ENCODE data around the gene MAN1A1. TPM values are rescaled to one million over a fixed set of nuclear protein-coding genes. Genes with fewer than 3 reads are reported as not detected.
A peak's percentile ranks its signal among the peaks of the same experiment; 100 is the strongest.

The MAN1A1 gene
- total RNA-seq, 1 donor from 2014 or later = 23.4 TPM

DNA sequence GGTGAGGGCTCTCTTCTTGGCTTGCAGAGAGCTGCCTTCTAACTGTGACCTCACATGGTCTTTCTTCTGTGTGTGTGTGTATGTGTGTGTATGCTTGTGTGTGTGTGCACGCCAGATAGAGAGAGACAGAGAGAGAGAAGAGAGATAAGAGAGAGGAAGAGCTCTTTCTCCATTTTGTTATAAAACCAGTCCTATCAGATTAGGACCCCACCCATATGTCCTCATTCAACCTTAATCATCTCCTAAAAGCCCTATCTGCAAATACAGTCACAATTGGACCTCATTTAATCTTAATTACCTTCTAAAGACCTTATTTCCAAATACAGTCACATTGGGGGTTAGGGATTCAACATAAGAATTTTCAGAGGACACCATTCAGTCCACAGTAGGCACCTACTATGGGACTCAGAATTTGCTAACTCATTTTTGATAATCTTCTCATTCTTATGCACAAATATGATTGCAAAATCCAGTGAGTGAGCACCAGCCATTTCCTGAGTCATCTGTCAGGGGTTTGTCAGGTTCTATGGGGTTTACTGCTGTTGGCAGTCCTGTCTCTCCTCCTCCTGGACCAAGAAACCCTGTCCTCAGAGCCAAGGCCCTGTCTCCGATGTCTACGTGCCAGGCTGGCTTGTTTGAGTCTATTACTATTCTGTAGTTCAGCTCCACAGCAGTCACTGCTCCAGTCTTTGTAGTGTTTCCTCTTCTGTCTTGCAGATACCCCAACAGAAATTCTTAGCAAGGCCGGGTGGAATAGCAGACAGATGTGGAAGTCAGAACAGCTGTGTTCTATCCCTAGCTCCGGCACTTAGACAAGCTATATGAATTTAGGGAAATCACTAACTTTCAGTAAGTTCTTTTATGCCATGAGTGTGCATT is 212.1 kb downstream of the MAN1A1 start:
- TF ChIP-seq, protein P1, sequence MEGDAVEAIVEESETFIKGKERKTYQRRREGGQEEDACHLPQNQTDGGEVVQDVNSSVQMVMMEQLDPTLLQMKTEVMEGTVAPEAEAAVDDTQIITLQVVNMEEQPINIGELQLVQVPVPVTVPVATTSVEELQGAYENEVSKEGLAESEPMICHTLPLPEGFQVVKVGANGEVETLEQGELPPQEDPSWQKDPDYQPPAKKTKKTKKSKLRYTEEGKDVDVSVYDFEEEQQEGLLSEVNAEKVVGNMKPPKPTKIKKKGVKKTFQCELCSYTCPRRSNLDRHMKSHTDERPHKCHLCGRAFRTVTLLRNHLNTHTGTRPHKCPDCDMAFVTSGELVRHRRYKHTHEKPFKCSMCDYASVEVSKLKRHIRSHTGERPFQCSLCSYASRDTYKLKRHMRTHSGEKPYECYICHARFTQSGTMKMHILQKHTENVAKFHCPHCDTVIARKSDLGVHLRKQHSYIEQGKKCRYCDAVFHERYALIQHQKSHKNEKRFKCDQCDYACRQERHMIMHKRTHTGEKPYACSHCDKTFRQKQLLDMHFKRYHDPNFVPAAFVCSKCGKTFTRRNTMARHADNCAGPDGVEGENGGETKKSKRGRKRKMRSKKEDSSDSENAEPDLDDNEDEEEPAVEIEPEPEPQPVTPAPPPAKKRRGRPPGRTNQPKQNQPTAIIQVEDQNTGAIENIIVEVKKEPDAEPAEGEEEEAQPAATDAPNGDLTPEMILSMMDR (conservative IDR thresholded peaks at IDR 0.05; ENCODE audit: low read depth, low read length) = no peak
- no peak overlapping the region for H3K4me3 ChIP-seq (ENCODE audit: low read depth, low read length)
- no peak for DNase-seq (ENCODE audit: low read depth)

GRCh38 chr6:119134752-119135151 is 214.8 kb downstream of the MAN1A1 start:
- H3K4me3 ChIP-seq (ENCODE audit: low read depth, low read length) = no peak overlapping the region
- no peak for DNase-seq (ENCODE audit: low read depth)
- TF ChIP-seq, protein P1 (conservative IDR thresholded peaks at IDR 0.05; ENCODE audit: low read depth, low read length) = no peak

GRCh38 chr6:119133400-119133799 is 216.2 kb downstream of the MAN1A1 start:
- DNase-seq (ENCODE audit: low read depth) = no peak
- TF ChIP-seq, protein P1 (conservative IDR thresholded peaks at IDR 0.05; ENCODE audit: low read depth, low read length) = no peak
- no peak overlapping the region for H3K4me3 ChIP-seq (ENCODE audit: low read depth, low read length)

GRCh38 chr6:119132261-119132981 is 217.1 kb downstream of the MAN1A1 start:
- TF ChIP-seq, protein P1 (conservative IDR thresholded peaks at IDR 0.05; ENCODE audit: low read depth, low read length) = no peak

GRCh38 chr6:119129968-119130484 is 219.5 kb downstream of the MAN1A1 start:
- TF ChIP-seq, protein P1 (conservative IDR thresholded peaks at IDR 0.05; ENCODE audit: low read depth, low read length) = no peak
- DNase-seq (ENCODE audit: low read depth) = peak; percentile 15
- H3K4me3 ChIP-seq (ENCODE audit: low read depth, low read length) = no peak overlapping the region

More at GRCh38 chr6:119132261-119132981, 217.1 kb downstream of the MAN1A1 start:
- DNase-seq (ENCODE audit: low read depth) = no peak
- no peak overlapping the region for H3K4me3 ChIP-seq (ENCODE audit: low read depth, low read length)

DNA sequence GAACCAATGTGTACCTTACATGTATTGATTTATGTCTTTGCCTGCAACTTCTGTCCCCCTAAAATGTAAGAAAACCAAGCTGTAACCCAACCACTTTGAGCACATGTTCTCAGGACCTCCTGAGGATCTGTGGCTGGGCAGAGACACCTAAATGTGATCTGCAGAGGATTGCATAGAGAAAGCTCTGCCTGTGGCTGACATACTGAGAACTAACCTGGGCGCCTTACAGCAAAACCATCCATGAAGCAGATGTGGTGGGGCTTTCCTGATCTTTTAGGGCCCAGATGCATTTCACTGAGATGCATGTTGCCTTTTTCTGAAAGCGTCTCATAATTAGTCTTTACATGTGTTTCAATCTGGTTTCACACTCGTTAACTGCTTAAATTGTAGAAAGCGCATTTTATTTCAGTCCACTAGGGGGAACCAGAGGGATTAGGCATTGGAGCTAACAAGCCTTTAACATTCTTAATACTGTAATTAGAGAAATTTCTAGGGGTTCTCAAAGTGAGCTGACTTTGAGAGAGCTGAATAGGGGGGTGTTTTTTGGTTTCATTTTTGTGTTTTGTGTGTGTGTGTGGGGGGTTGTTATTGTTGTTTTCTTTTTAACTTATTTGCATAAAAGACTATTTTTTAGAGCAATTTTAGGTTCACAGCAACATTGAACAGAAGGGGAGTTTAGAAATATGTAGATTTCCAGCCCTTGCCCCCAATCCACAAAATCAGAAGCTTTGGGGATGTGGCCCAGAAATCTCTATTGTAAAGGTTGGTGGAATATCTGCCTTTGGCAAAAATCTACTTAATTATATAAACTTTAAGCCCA is 220.2 kb downstream of the MAN1A1 start:
- DNase-seq (ENCODE audit: low read depth) = peak; percentile 33
- H3K4me3 ChIP-seq (ENCODE audit: low read depth, low read length) = no peak overlapping the region
- TF ChIP-seq, protein P1 (conservative IDR thresholded peaks at IDR 0.05; ENCODE audit: low read depth, low read length) = peak; percentile 83

Measured in epithelial cell of proximal tubule (primary cell).